K562 (cell line): ENCODE results near the gene ILF3. TPM values are rescaled to one million over a fixed set of nuclear protein-coding genes. Genes with fewer than 3 reads are reported as not detected.

Experiments used
- ATAC-seq: fragments of 200-7000 bp; cut with Tn5 transposase; 3 replicates; pipeline ENCODE4 v1.9.1; 2020; ENCODE audit warnings: moderate library complexity
- BruUV-seq: library from RNA; stranded (reverse); fragments of 400-500 nt; replicated peaks from 2 replicates; lab custom pipeline; 2021; lab: Mats Ljungman, UMichigan
- CTCF ChIA-PET: fragments of 300-600 bp; formaldehyde crosslinking; extraction: SDS; loops from one replicate; lab custom pipeline; 2021; ENCODE audit warnings: low intra/inter-chr PET ratio; lab: Yijun Ruan, JAX
- POLR2A ChIA-PET: fragments of 300-600, 350-650 bp; sonication (Branson Sonifier 250); formaldehyde crosslinking; extraction: SDS; loops from one replicate; lab custom pipeline; 2021; ENCODE audit warnings: antibody characterized with exemption, inconsistent platforms; lab: Yijun Ruan, JAX
- DNase-seq, 4 experiments: peaks; one replicate each; pipeline versions ENCODE4 v3.0.0 to v3.0.0-alpha.2; 2011 to 2018; ENCODE audit warnings: low spot score in 3 of 4, mixed read lengths in 3 of 4; ENCODE audit errors: extremely low read depth in 1 of 4
- FAIRE-seq: peaks from 2 replicates; lab custom pipeline; 2011; peaks lifted over from hg19 to GRCh38; lab: Jason Lieb, UNC
- H2AFZ ChIP-seq: 2 replicates; pipeline ENCODE4 v1.6.0; 2011; ENCODE audit warnings: low read depth, low read length, control low read depth, inconsistent platforms
- H3K27ac ChIP-seq: fragments of 200-600 bp; 3 replicates; pipeline ENCODE4 v1.8.0; 2011; ENCODE audit warnings: low read depth, mild to moderate bottlenecking, control low read depth, inconsistent platforms, low read length, moderate library complexity, mixed read lengths; ENCODE audit errors: extremely low read depth
- H3K27me3 ChIP-seq, 2 experiments: fragments of 300-600 bp in 1 of 2; 2 replicates in 1 of 2; 3 replicates in 1 of 2; pipeline versions ENCODE4 v1.6.0 to v1.8.0; 2011; ENCODE audit warnings: inconsistent platforms in 2 of 2, low read length in 2 of 2, mild to moderate bottlenecking in 1 of 2, mixed read lengths in 1 of 2, moderate library complexity in 1 of 2; ENCODE audit not compliant: control insufficient read depth in 2 of 2, insufficient read depth in 2 of 2
- H3K36me3 ChIP-seq: fragments of 300-600 bp; 3 replicates; pipeline ENCODE4 v1.8.0; 2011; ENCODE audit warnings: mild to moderate bottlenecking, low read length, inconsistent platforms; ENCODE audit not compliant: control insufficient read depth, insufficient read depth
- H3K4me1 ChIP-seq, 2 experiments: fragments of 200-600 bp in 1 of 2; replicated peaks in 1 of 2; 2 replicates in 1 of 2; 3 replicates in 1 of 2; pipeline versions ENCODE4 v1.5.1 to v1.8.0; 2011; ENCODE audit warnings: inconsistent platforms in 2 of 2, low read length in 2 of 2, mild to moderate bottlenecking in 1 of 2, mixed read lengths in 1 of 2, moderate library complexity in 1 of 2; ENCODE audit not compliant: control insufficient read depth in 2 of 2, insufficient read depth in 2 of 2
- H3K4me2 ChIP-seq: 2 replicates; pipeline ENCODE4 v1.6.1; 2011; ENCODE audit warnings: low read length, control low read depth, inconsistent platforms, mixed read lengths; ENCODE audit not compliant: insufficient read depth
- H3K4me3 ChIP-seq: fragments of 200-600 bp; sonication (generic), shearing (Covaris generic); 2 replicates; pipeline ENCODE4 v1.5.1; 2016; ENCODE audit warnings: control low read depth, inconsistent platforms
- H3K79me2 ChIP-seq: fragments of 200-600 bp; 3 replicates; pipeline ENCODE4 v1.8.0; 2011; ENCODE audit warnings: low read length, inconsistent platforms; ENCODE audit not compliant: control insufficient read depth, insufficient read depth
- H3K9ac ChIP-seq, 2 experiments: 2 replicates each; pipeline versions ENCODE4 v1.6.0 to v1.6.1; 2011; ENCODE audit warnings: low read depth in 2 of 2, low read length in 2 of 2, control low read depth in 1 of 2, inconsistent platforms in 1 of 2, mild to moderate bottlenecking in 1 of 2, mixed read lengths in 1 of 2; ENCODE audit not compliant: insufficient read depth in 1 of 2
- H3K9me1 ChIP-seq: one replicate; pipeline ENCODE4 v1.6.0; 2011; ENCODE audit warnings: inconsistent platforms, mild to moderate bottlenecking, low read length, moderate library complexity; ENCODE audit not compliant: control insufficient read depth, insufficient read depth
- H3K9me3 ChIP-seq: replicated peaks from 2 replicates; pipeline ENCODE4 v1.5.1; 2011; ENCODE audit warnings: low read depth, low read length, inconsistent platforms; ENCODE audit not compliant: control insufficient read depth, insufficient read depth
- H4K20me1 ChIP-seq: replicated peaks from 2 replicates; pipeline ENCODE4 v1.6.1; 2011; ENCODE audit warnings: low read length, inconsistent platforms, mixed read lengths; ENCODE audit not compliant: control insufficient read depth, insufficient read depth
- BRCA1 ChIP-seq, 2 experiments: fragments of 450-650 bp in 1 of 2; sonication (generic) in 1 of 2; formaldehyde crosslinking in 1 of 2; IDR thresholded peaks; 2 replicates each; pipeline versions ENCODE4 v1.5.0 to v1.6.1; 2017 to 2020; ENCODE audit warnings: mild to moderate bottlenecking in 1 of 2, missing genetic modification reagents in 1 of 2
- CHD4 ChIP-seq: fragments of 200-600 bp; sonication (generic); IDR thresholded peaks from 3 replicates; pipeline ENCODE4 v1.6.1; 2012; ENCODE audit warnings: low read depth, mild to moderate bottlenecking, mixed read lengths, low read length, inconsistent platforms; ENCODE audit not compliant: insufficient read depth, insufficient replicate concordance, poor library complexity, severe bottlenecking
- POLR3G ChIP-seq: IDR thresholded peaks from 2 replicates; pipeline ENCODE4 v1.6.1; 2011; ENCODE audit not compliant: insufficient read length, insufficient replicate concordance; ENCODE audit errors: extremely low read depth
- PTRF ChIP-seq: fragments of 450-650 bp; IDR thresholded peaks from 2 replicates; pipeline ENCODE4 v1.6.1; 2016; ENCODE audit warnings: mild to moderate bottlenecking, missing genetic modification characterization, missing compliant biosample characterization
- SIN3A ChIP-seq, 2 experiments: fragments of 150-350 bp in 1 of 2; IDR thresholded peaks; 2 replicates each; pipeline ENCODE4 v1.6.1; 2011 to 2016; ENCODE audit warnings: borderline replicate concordance in 2 of 2, low read depth in 2 of 2, low read length in 2 of 2, mild to moderate bottlenecking in 2 of 2, moderate library complexity in 2 of 2; ENCODE audit not compliant: control insufficient read depth in 1 of 2
- ZNF253 ChIP-seq: fragments of 250-450 bp; sonication (Bioruptor Pico); conservative IDR thresholded peaks from 2 replicates; pipeline ENCODE4 v1.6.1; 2021; ENCODE audit warnings: mild to moderate bottlenecking
- ZNF584 ChIP-seq: fragments of 200-800 bp; sonication (Bioruptor generic); IDR thresholded peaks from 2 replicates; pipeline ENCODE4 v1.6.1; 2016; ENCODE audit warnings: low read depth, mild to moderate bottlenecking, missing genetic modification characterization, missing compliant biosample characterization
- WGBS: fragments of 100-300 bp; shearing (Covaris generic); methylation state at CpG from one replicate; pipeline ENCODE4 v1.1.6; 2016; ENCODE audit warnings: low coverage, mixed read lengths; ENCODE audit not compliant: insufficient coverage; ENCODE audit errors: missing lambda C conversion rate; 5-methylcytosine and 5-hydroxymethylcytosine counted together
- in situ Hi-C: fragments of 300-500 bp; cut with MboI; formaldehyde crosslinking; loops from 4 replicates; pipeline ENCODE4 v1.15.0; 2018; ENCODE audit warnings: inconsistent platforms, mixed read lengths
- intact Hi-C: fragments of 100-400 bp; cut with micrococcal nuclease; formaldehyde crosslinking; loops from 2 replicates; pipeline ENCODE4 v1.14.2; 2022
- polyA plus RNA-seq, 8 experiments: library from polyadenylated mRNA; depleted of rRNA in 4 of 8; stranded (reverse) in 5 of 8; unstranded in 3 of 8; fragments of >200 nt; fragmentation: Nextera tagmentation in 2 of 8; fragmentation: Illumina TruSeq in 1 of 8; extraction: Ambion mirVana in 2 of 8; extraction: Trizol in 1 of 8; gene quantifications; 2 replicates each; pipeline versions ENCODE4 v1.2.1 to v1.2.3, GENCODE V29; 2011 to 2014; ENCODE audit warnings: inconsistent platforms in 1 of 8, missing spikeins in 1 of 8
- total RNA-seq, 7 experiments: library from RNA; depleted of rRNA in 6 of 7; stranded (reverse); fragments of >200 nt in 6 of 7; fragmentation: Illumina TruSeq in 2 of 7; extraction: Trizol in 2 of 7; gene quantifications; 2 replicates each; pipeline versions ENCODE4 v1.2.1 to v1.2.3, GENCODE V29; 2011 to 2021; ENCODE audit warnings: low replicate concordance in 1 of 7

ILF3 gene
- total and polyA plus RNA-seq, 9 of the 15 experiments (the other 6 are each of a cell fraction or from before 2014, with no cell fraction given) = 26.0 to 453 (median 175) TPM

- no peak for FAIRE-seq
- Histone ChIP-seq H3K36me3 (peaks cover 16% of the 10 kb centered on the region; the same call in 1 of the 3 replicates), H3K79me2 (no peaks in the 10 kb centered on the region), H3K9me1 (peaks cover 9% of the 10 kb centered on the region), H2AFZ (no peak overlapping the region), H3K4me1 (peaks cover 3 to 19% of the 10 kb centered on the region in 2 experiments; a peak in 3 of 5 replicates), H3K9me3 (no peaks in the 10 kb centered on the region), H3K4me2 (no peak overlapping the region)
- no peak for ATAC-seq
- ChIA-PET CTCF (interaction anchor here (0.5 kb wide), 1 partner anchor 63 kb away, joined by 4 read pairs; no protein-coding TSS in a partner anchor), POLR2A (interaction anchor here (1.1 to 1.5 kb wide), 2 partner anchors 10 to 12 kb away, joined by 4 to 11 read pairs; no protein-coding TSS in a partner anchor)
- 47% methylated on average over 4 of the region's 4 CpGs for WGBS
- no TSS peak for BruUV-seq
- no peak for TF ChIP-seq BRCA1 (IDR thresholded peaks at IDR 0.05)
- TF ChIP-seq BRCA1 (CRISPR knock-in tag; IDR thresholded peaks at IDR 0.05) = no peak
- TF ChIP-seq ZNF584 = no peak
- TF ChIP-seq POLR3G = no peak
- TF ChIP-seq CHD4 = no peak
- no peak for TF ChIP-seq SIN3A (IDR thresholded peaks at IDR 0.05; ENCODE audit: borderline replicate concordance in 2 of 2, control insufficient read depth in 1 of 2, low read depth in 2 of 2, low read length in 2 of 2)
- TF ChIP-seq ZNF253 (CRISPR knock-in tag) = no peak
- TF ChIP-seq PTRF = no peak
- TF ChIP-seq, all 486 proteins: peak for 0
- no peak overlapping the region for H3K27ac ChIP-seq
- H4K20me1 ChIP-seq = no peaks in the 10 kb centered on the region
- H3K9ac ChIP-seq = no peak overlapping the region
- DNase-seq = no peak
- in situ Hi-C loops = loop anchor here (5.0 kb wide), 1 partner anchor 59 kb away; no protein-coding TSS in a partner anchor
- H3K4me3 ChIP-seq = no peak overlapping the region
- intact Hi-C loops = no loop called here
- no peaks in the 10 kb centered on the region for H3K27me3 ChIP-seq
These were observed 12.9 kb upstream of the ILF3 start for GRCh38 chr19:10641248-10641647.
